Parathyroid adenoma (tissue), 2 donors: ENCODE data around the gene C22orf31.
"Not testable (repeated sequence)": the region's sequence is repeated elsewhere in the genome, so short reads cannot be mapped to it uniquely, and the experiment has no call there.

Experiments used
- H2AFZ ChIP-seq: fragments of 300-600 bp; sonication (generic); one replicate; pipeline ENCODE4 v1.7.0; 2017; ENCODE audit warnings: antibody characterized with exemption, mild to moderate bottlenecking
- H3K27ac ChIP-seq: fragments of 300-600 bp; sonication (generic); one replicate; pipeline ENCODE4 v1.7.0; 2017
- H3K27me3 ChIP-seq: fragments of 300-600 bp; sonication (generic); one replicate; pipeline ENCODE4 v1.7.0; 2017; ENCODE audit warnings: low read length; ENCODE audit not compliant: control insufficient read depth, insufficient read depth
- H3K36me3 ChIP-seq: fragments of 300-600 bp; sonication (generic); one replicate; pipeline ENCODE4 v1.7.0; 2017; ENCODE audit warnings: low read length; ENCODE audit not compliant: control insufficient read depth, insufficient read depth
- H3K4me1 ChIP-seq: fragments of 300-600 bp; sonication (generic); one replicate; pipeline ENCODE4 v1.7.0; 2017; ENCODE audit warnings: control low read depth
- H3K4me2 ChIP-seq: fragments of 300-600 bp; sonication (generic); one replicate; pipeline ENCODE4 v1.7.0; 2017; ENCODE audit warnings: low read length
- H3K4me3 ChIP-seq: fragments of 300-600 bp; sonication (generic); one replicate; pipeline ENCODE4 v1.7.0; 2017; ENCODE audit warnings: low read depth, low read length
- H3K79me2 ChIP-seq: fragments of 300-600 bp; sonication (generic); one replicate; pipeline ENCODE4 v1.7.0; 2017; ENCODE audit warnings: control low read depth
- H3K9ac ChIP-seq: fragments of 300-600 bp; sonication (generic); one replicate; pipeline ENCODE4 v1.7.0; 2017; ENCODE audit warnings: mild to moderate bottlenecking
- H3K9me3 ChIP-seq: fragments of 300-600 bp; sonication (generic); one replicate; pipeline ENCODE4 v1.7.0; 2017; ENCODE audit warnings: low read length; ENCODE audit not compliant: control insufficient read depth
- CTCF ChIP-seq: fragments of 300-600 bp; sonication (generic); IDR thresholded peaks from one replicate; pipeline ENCODE4 v1.7.0; 2017; ENCODE audit warnings: antibody characterized with exemption, mild to moderate bottlenecking
- donor health status: primary hyperparathyroidism.

C22orf31 gene

GRCh38 chr22:29041408-29041807, 20.2 kb downstream of the C22orf31 start:
- Histone ChIP-seq H3K4me2 (no peak overlapping the region), H3K36me3 (no peaks in the 10 kb centered on the region), H3K27me3 (no peaks in the 10 kb centered on the region), H2AFZ (no peak overlapping the region), H3K9me3 (no peaks in the 10 kb centered on the region), H3K4me3 (no peak overlapping the region), H3K79me2 (no peaks in the 10 kb centered on the region), H3K9ac (no peak overlapping the region), H3K27ac (no peak overlapping the region), H3K4me1 (no peaks in the 10 kb centered on the region)
- TF ChIP-seq CTCF: no peak

- Histone ChIP-seq H3K9me3 (no peaks in the 10 kb centered on the region), H3K27me3 (no peaks in the 10 kb centered on the region), H2AFZ (no peak overlapping the region), H3K4me1 (no peaks in the 10 kb centered on the region), H3K79me2 (no peaks in the 10 kb centered on the region), H3K9ac (no peak overlapping the region), H3K4me3 (no peak overlapping the region), H3K36me3 (no peaks in the 10 kb centered on the region), H3K27ac (no peak overlapping the region), H3K4me2 (no peak overlapping the region)
- peak; percentile 90 for TF ChIP-seq CTCF
Observed at GRCh38 chr22:29040385-29041275, 21.0 kb downstream of the C22orf31 start.

- not testable (repeated sequence) for H3K4me1 ChIP-seq, H3K9me3 ChIP-seq, H3K79me2 ChIP-seq, H3K4me2 ChIP-seq, H3K9ac ChIP-seq, H3K4me3 ChIP-seq, H3K36me3 ChIP-seq, H3K27me3 ChIP-seq, H3K27ac ChIP-seq, H2AFZ ChIP-seq
Observed at GRCh38 chr22:29039684-29040083, 21.9 kb downstream of the C22orf31 start.

- no peak for TF ChIP-seq CTCF
- H3K79me2 ChIP-seq: no peaks in the 10 kb centered on the region
- H3K9ac ChIP-seq: no peak overlapping the region
- H3K36me3 ChIP-seq: no peaks in the 10 kb centered on the region
- H3K27me3 ChIP-seq: no peaks in the 10 kb centered on the region
- no peak overlapping the region for H3K27ac ChIP-seq
- H3K9me3 ChIP-seq: no peaks in the 10 kb centered on the region
- no peak overlapping the region for H3K4me3 ChIP-seq
- H2AFZ ChIP-seq: no peak overlapping the region
- no peak overlapping the region for H3K4me2 ChIP-seq
- no peaks in the 10 kb centered on the region for H3K4me1 ChIP-seq
Observed at GRCh38 chr22:29039148-29039547, 22.5 kb downstream of the C22orf31 start.

GRCh38 chr22:29037340-29037932, 24.2 kb downstream of the C22orf31 start:
- Histone ChIP-seq H3K27ac (no peak overlapping the region), H3K4me3 (no peak overlapping the region), H3K36me3 (no peaks in the 10 kb centered on the region), H3K4me2 (no peak overlapping the region), H3K9ac (no peak overlapping the region), H2AFZ (no peak overlapping the region), H3K9me3 (no peaks in the 10 kb centered on the region), H3K4me1 (no peaks in the 10 kb centered on the region), H3K27me3 (no peaks in the 10 kb centered on the region), H3K79me2 (no peaks in the 10 kb centered on the region)
- no peak for TF ChIP-seq CTCF
